Measurements from ENCODE around the gene LMBRD1. TPM values are rescaled to one million over a fixed set of nuclear protein-coding genes. Genes with fewer than 3 reads are reported as not detected.
"Not testable (repeated sequence)": the region's sequence is repeated elsewhere in the genome, so short reads cannot be mapped to it uniquely, and the experiment has no call there.

The LMBRD1 gene
- total RNA-seq, 3 donors from 2014 or later = 55.0 to 87.9 (median 63.3) TPM

- TF ChIP-seq CTCF (IDR thresholded peaks at IDR 0.05) = no peak
- no peaks in the 10 kb centered on the region for H3K9me3 ChIP-seq
- H3K36me3 ChIP-seq (ENCODE audit: low read depth) = no peaks in the 10 kb centered on the region
- H3K4me3 ChIP-seq = no peak overlapping the region
- ATAC-seq (no peak), DNase-seq (no peak)
- peaks cover 19% of the 10 kb centered on the region for H3K4me1 ChIP-seq (ENCODE audit: low read depth)
- intact Hi-C loops (cut with DNase I, micrococcal nuclease) = no loop called here
Measured at GRCh38 chr6:69789578-69789977, 7.2 kb downstream of the LMBRD1 start.

- H3K4me1 ChIP-seq (ENCODE audit: low read depth) = peaks cover 19% of the 10 kb centered on the region
- H3K36me3 ChIP-seq (ENCODE audit: low read depth); H3K4me3 ChIP-seq; intact Hi-C loops (cut with DNase I, micrococcal nuclease); DNase-seq; H3K9me3 ChIP-seq; ATAC-seq: not testable (repeated sequence)
Measured at GRCh38 chr6:69787436-69787835, 9.4 kb downstream of the LMBRD1 start.

- Histone ChIP-seq H3K4me3 (no peak overlapping the region), H3K36me3 (ENCODE audit: low read depth) (no peaks in the 10 kb centered on the region), H3K4me1 (ENCODE audit: low read depth) (peaks cover 11% of the 10 kb centered on the region), H3K9me3 (no peaks in the 10 kb centered on the region)
- no peak for TF ChIP-seq CTCF (IDR thresholded peaks at IDR 0.05)
- intact Hi-C loops (cut with DNase I, micrococcal nuclease) = no loop called here
- DNase-seq = no peak
- no peak for ATAC-seq
Measured at GRCh38 chr6:69785697-69786096, 11.1 kb downstream of the LMBRD1 start.

- ATAC-seq (no peak), DNase-seq (no peak)
- peaks cover 5% of the 10 kb centered on the region for H3K4me1 ChIP-seq (ENCODE audit: low read depth)
- H3K9me3 ChIP-seq = no peaks in the 10 kb centered on the region
- intact Hi-C loops (cut with DNase I, micrococcal nuclease) = no loop called here
- H3K4me3 ChIP-seq = no peak overlapping the region
- no peaks in the 10 kb centered on the region for H3K36me3 ChIP-seq (ENCODE audit: low read depth)
- no peak for TF ChIP-seq CTCF (IDR thresholded peaks at IDR 0.05)
Measured at GRCh38 chr6:69784595-69785377, 12.0 kb downstream of the LMBRD1 start.

- intact Hi-C loops (cut with DNase I, micrococcal nuclease) = no loop called here
- DNase-seq (no peak), ATAC-seq (no peak)
- Histone ChIP-seq H3K4me3 (no peak overlapping the region), H3K36me3 (ENCODE audit: low read depth) (no peaks in the 10 kb centered on the region), H3K9me3 (no peaks in the 10 kb centered on the region), H3K4me1 (ENCODE audit: low read depth) (peaks cover 5% of the 10 kb centered on the region)
- no peak for TF ChIP-seq CTCF (IDR thresholded peaks at IDR 0.05)
Measured at GRCh38 chr6:69783108-69783507, 13.7 kb downstream of the LMBRD1 start.

GRCh38 chr6:69780585-69781178 lies 16.1 kb downstream of the LMBRD1 start:
- TF ChIP-seq CTCF (IDR thresholded peaks at IDR 0.05) = no peak
- Histone ChIP-seq H3K36me3 (ENCODE audit: low read depth) (no peaks in the 10 kb centered on the region), H3K4me3 (no peak overlapping the region), H3K9me3 (no peaks in the 10 kb centered on the region), H3K4me1 (ENCODE audit: low read depth) (peaks cover 5% of the 10 kb centered on the region)
- peak; percentile 92 for ATAC-seq
- peak in 1 of 3 donors; percentile 46 for DNase-seq
- intact Hi-C loops (cut with DNase I, micrococcal nuclease) = no loop called here
